KMS-11 (cell line): ENCODE measurements around the gene GLIS1.

Source experiments
- H2AFZ ChIP-seq: fragments of 200-600 bp; sonication (generic); 2 replicates; pipeline ENCODE4 v1.6.1; 2016; ENCODE audit warnings: antibody characterized with exemption, mixed run types, low read depth
- H3K27ac ChIP-seq: fragments of 200-600 bp; sonication (generic); 2 replicates; pipeline ENCODE4 v1.6.1; 2016; ENCODE audit warnings: mild to moderate bottlenecking, mixed run types
- H3K27me3 ChIP-seq: fragments of 200-600 bp; sonication (generic); 2 replicates; pipeline ENCODE4 v1.6.1; 2017; ENCODE audit warnings: mild to moderate bottlenecking, low read depth, mixed run types, moderate library complexity; ENCODE audit not compliant: insufficient read depth
- H3K36me3 ChIP-seq: fragments of 200-600 bp; sonication (generic); 2 replicates; pipeline ENCODE4 v1.6.1; 2017; ENCODE audit warnings: mild to moderate bottlenecking, mixed run types; ENCODE audit not compliant: insufficient read depth
- H3K4me1 ChIP-seq: fragments of 200-600 bp; sonication (generic); 2 replicates; pipeline ENCODE4 v1.6.1; 2016; ENCODE audit warnings: mild to moderate bottlenecking, low read depth, mixed run types; ENCODE audit not compliant: poor library complexity, severe bottlenecking
- H3K4me2 ChIP-seq: fragments of 200-600 bp; sonication (generic); 2 replicates; pipeline ENCODE4 v1.7.0; 2016; ENCODE audit warnings: mild to moderate bottlenecking, mixed run types
- H3K4me3 ChIP-seq: fragments of 200-600 bp; sonication (generic); IDR thresholded peaks from 2 replicates; pipeline ENCODE4 v1.6.1; 2017; ENCODE audit warnings: low read depth, low read length, mixed read lengths; ENCODE audit not compliant: insufficient read depth
- H3K79me2 ChIP-seq: fragments of 200-600 bp; sonication (generic); 2 replicates; pipeline ENCODE4 v1.6.1; 2016; ENCODE audit warnings: low read depth, mixed run types; ENCODE audit not compliant: insufficient read depth
- H3K9ac ChIP-seq: fragments of 200-600 bp; sonication (generic); 2 replicates; pipeline ENCODE4 v1.6.1; 2016; ENCODE audit warnings: mild to moderate bottlenecking, mixed run types
- H4K20me1 ChIP-seq: fragments of 200-600 bp; sonication (generic); 2 replicates; pipeline ENCODE4 v1.6.1; 2016; ENCODE audit warnings: mild to moderate bottlenecking, mixed run types; ENCODE audit not compliant: insufficient read depth
- TF ChIP-seq, protein P1 (sequence below): fragments of 200-600 bp; sonication (generic); conservative IDR thresholded peaks from 2 replicates; pipeline ENCODE4 v1.6.1; 2017; ENCODE audit warnings: low read depth, mild to moderate bottlenecking, antibody characterized with exemption, low read length, moderate library complexity, mixed read lengths

The GLIS1 gene

DNA sequence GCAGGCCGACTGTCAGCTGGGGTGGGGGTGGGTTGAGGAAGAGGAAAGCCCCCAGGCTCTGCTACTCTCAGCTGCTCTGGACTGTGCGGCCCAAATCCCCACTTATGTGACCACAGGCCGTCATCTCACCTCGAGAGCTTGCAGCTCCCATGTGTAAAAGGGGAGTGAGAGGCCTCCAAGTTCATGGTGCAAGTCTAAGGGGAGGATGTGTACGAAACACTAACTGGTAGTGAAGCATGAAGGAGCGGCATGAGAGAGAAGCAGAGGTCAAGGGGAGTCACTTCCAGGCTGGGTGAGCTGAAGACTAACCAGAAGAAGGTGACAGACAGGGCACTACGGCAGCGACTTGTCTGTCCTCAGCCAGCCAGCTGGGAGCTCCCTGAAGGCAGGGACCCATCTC lies 43.8 kb downstream of the GLIS1 start:
- H3K27me3 ChIP-seq = no peaks in the 10 kb centered on the region
- no peaks in the 10 kb centered on the region for H3K36me3 ChIP-seq
- no peak overlapping the region for H3K9ac ChIP-seq
- no peak overlapping the region for H3K27ac ChIP-seq
- no peak overlapping the region for H3K4me2 ChIP-seq
- TF ChIP-seq, protein P1, sequence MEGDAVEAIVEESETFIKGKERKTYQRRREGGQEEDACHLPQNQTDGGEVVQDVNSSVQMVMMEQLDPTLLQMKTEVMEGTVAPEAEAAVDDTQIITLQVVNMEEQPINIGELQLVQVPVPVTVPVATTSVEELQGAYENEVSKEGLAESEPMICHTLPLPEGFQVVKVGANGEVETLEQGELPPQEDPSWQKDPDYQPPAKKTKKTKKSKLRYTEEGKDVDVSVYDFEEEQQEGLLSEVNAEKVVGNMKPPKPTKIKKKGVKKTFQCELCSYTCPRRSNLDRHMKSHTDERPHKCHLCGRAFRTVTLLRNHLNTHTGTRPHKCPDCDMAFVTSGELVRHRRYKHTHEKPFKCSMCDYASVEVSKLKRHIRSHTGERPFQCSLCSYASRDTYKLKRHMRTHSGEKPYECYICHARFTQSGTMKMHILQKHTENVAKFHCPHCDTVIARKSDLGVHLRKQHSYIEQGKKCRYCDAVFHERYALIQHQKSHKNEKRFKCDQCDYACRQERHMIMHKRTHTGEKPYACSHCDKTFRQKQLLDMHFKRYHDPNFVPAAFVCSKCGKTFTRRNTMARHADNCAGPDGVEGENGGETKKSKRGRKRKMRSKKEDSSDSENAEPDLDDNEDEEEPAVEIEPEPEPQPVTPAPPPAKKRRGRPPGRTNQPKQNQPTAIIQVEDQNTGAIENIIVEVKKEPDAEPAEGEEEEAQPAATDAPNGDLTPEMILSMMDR = no peak
- no peak overlapping the region for H2AFZ ChIP-seq
- no peaks in the 10 kb centered on the region for H4K20me1 ChIP-seq
- H3K4me1 ChIP-seq = no peaks in the 10 kb centered on the region
- no peak overlapping the region for H3K4me3 ChIP-seq
- no peaks in the 10 kb centered on the region for H3K79me2 ChIP-seq

DNA sequence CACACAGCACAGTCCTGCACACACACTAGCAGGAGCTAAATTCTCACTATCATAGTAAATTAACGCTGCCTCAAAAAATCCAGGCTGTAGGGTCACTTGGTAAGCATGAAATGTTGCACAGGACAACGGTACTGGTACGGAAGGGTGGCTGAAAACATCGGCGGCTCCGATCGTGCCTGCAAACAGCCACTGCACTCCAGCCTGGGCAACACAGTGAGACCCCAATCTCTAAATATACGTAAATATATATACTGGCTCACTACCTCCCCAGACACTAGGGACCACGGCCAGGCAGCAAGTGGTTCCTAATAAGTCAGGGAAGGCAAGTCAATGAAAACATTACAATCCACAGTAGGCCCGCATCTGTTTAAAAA lies 44.3 kb downstream of the GLIS1 start:
- no peaks in the 10 kb centered on the region for H4K20me1 ChIP-seq
- H3K4me1 ChIP-seq = no peaks in the 10 kb centered on the region
- H2AFZ ChIP-seq = no peak overlapping the region
- H3K79me2 ChIP-seq = no peaks in the 10 kb centered on the region
- TF ChIP-seq, protein P1 = no peak
- no peak overlapping the region for H3K27ac ChIP-seq
- H3K9ac ChIP-seq = no peak overlapping the region
- H3K4me2 ChIP-seq = no peak overlapping the region
- no peaks in the 10 kb centered on the region for H3K27me3 ChIP-seq
- H3K36me3 ChIP-seq = no peaks in the 10 kb centered on the region
- H3K4me3 ChIP-seq = no peak overlapping the region

DNA sequence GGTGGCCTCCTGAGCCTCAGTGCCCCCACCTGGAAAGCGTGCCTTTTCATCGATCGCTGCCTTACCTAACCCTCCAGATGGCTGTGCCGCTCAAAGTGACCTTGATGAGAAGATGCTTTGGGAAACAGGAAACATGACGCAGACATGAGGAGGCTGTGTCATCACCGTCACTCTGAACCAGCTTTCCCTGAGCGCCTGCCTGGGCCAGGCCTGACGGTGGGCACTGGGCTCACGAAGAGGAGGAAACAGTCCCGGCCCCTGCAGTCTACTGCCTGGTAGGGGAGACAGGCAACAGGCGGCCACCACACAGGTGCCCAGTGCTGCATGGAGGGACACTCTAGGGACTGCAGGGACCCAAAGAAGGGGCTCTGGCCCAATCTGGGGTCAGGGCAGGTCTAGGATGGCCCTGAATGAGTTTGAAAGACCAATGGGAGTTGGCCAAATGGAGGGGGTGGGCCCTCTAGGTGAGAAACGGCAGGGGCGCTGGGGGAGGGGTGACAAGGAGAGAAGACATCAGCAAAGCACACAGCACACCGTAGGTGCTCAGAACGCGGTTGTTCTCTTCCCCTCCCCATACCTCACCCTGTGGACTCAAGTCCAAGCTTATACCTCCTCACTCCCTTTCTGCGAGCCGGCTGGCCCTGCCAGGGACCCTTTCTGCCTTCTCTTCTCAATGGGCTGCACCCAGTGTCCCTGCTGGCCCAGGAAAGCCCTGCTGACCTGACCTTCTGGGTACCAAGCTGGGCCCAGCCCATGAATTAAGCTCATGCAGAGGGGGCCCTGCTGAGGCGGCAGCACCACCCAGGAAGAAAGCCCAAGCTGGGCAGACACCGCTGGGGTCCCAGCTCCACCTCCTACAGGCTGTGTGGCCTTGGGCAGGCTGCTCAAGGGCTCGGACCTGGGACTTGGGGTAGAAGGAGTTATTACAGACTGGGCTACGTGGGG lies 44.9 kb downstream of the GLIS1 start:
- Histone ChIP-seq H2AFZ (no peak overlapping the region), H3K9ac (no peak overlapping the region), H3K27me3 (no peaks in the 10 kb centered on the region), H3K79me2 (no peaks in the 10 kb centered on the region), H3K27ac (no peak overlapping the region), H3K4me1 (no peaks in the 10 kb centered on the region), H3K36me3 (no peaks in the 10 kb centered on the region), H3K4me2 (no peak overlapping the region), H3K4me3 (no peak overlapping the region), H4K20me1 (no peaks in the 10 kb centered on the region)
- TF ChIP-seq, protein P1 = no peak

DNA sequence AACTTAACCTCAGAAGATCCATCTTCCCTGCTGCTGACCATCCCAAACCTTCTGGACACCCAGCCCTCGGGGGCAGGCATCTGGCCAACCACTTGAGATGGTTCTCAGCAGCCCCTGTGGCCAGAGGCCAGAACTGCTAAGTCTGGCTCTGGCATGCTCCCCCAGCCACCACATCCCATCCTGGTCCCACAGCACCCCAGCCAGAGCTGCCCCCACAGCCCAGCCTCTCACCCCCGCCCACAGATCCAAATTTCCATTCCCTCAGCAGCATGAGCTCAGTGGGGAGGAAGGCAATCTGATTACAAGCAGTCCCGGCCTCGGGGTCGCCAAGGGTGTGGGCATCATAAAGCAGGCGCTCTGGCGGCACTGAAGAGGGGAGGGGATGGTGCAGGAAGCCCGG lies 45.6 kb downstream of the GLIS1 start:
- Histone ChIP-seq H3K27ac (no peak overlapping the region), H3K36me3 (no peaks in the 10 kb centered on the region), H3K4me3 (no peak overlapping the region), H3K4me2 (no peak overlapping the region), H3K27me3 (no peaks in the 10 kb centered on the region), H3K4me1 (peaks cover 3% of the 10 kb centered on the region), H4K20me1 (no peaks in the 10 kb centered on the region), H3K79me2 (no peaks in the 10 kb centered on the region), H3K9ac (no peak overlapping the region), H2AFZ (no peak overlapping the region)
- TF ChIP-seq, protein P1 = no peak
